ENCODE data around the gene RRM2. TPM values are rescaled to one million over a fixed set of nuclear protein-coding genes. Genes with fewer than 3 reads are reported as not detected.

The RRM2 gene
- total RNA-seq (2014; rRNA removed; shearing (Covaris generic)) (17.6 and 23.5 TPM in 2 replicates), polyA plus RNA-seq (2016; fragmentation: Nextera tagmentation; extraction: Ambion mirVana) (79.2 and 79.3 TPM in 2 replicates)

GRCh38 chr2:10122500-10123280, at the start of gene RRM2:
RRM2 (plus strand) TSS chr2:10122739; CDS start chr2:10122799, 60 bp downstream.
- Histone ChIP-seq H3K9me2 (ENCODE audit: insufficient read depth) (no peaks in the 10 kb centered on the region), H3K9me3 (ENCODE audit: low read depth) (no peaks in the 10 kb centered on the region), H3K4me1 (ENCODE audit: insufficient read depth) (peaks cover 29% of the 10 kb centered on the region), H3K4me3 (peak within 1 kb of the TSS; percentile 80), H2AFZ (peak within 1 kb of the TSS; percentile 65), H3K4me2 (ENCODE audit: unreplicated experiment) (peak within 1 kb of the TSS; percentile 93), H3K27ac (peak within 1 kb of the TSS; percentile 83), H4K20me1 (ENCODE audit: insufficient read depth) (no peaks in the 10 kb centered on the region), H3K79me2 (ENCODE audit: insufficient read depth) (peaks cover 6% of the 10 kb centered on the region; the same call in 1 of the 2 replicates), H3K9ac (peak within 1 kb of the TSS; percentile 79), H3K36me3 (ENCODE audit: low read depth) (no peaks in the 10 kb centered on the region), H3K27me3 (replicated peaks; ENCODE audit: insufficient read depth) (no peaks in the 10 kb centered on the region), H3F3A (ENCODE audit: insufficient read depth) (peaks cover 35% of the 10 kb centered on the region)
- TF ChIP-seq EZH2 (IDR thresholded peaks at IDR 0.05; ENCODE audit: insufficient read depth, poor library complexity, severe bottlenecking): no peak
- TF ChIP-seq EZH2phosphoT487 (IDR thresholded peaks at IDR 0.05; ENCODE audit: insufficient read depth, low read depth): no peak
- DNase-seq: peak; percentile 96
- in situ Hi-C loops (cut with MboI): loop anchor here (25.0 kb wide), 1 partner anchor 540 kb away; no protein-coding TSS in a partner anchor
- 1 to 2% methylated on average over 65 to 75 of the region's 81 CpGs for WGBS, 2 experiments (ENCODE audit: low coverage in 1 of 2, low lambda C conversion rate in 2 of 2, missing lambda C conversion rate in 2 of 2)

GRCh38 chr2:10073706-10074105, 48.8 kb upstream of the RRM2 start:
- in situ Hi-C loops (cut with MboI): loop anchor here (10.0 kb wide), 1 partner anchor 361 kb away; no protein-coding TSS in a partner anchor
- Histone ChIP-seq H4K20me1 (ENCODE audit: insufficient read depth) (no peaks in the 10 kb centered on the region), H3K79me2 (ENCODE audit: insufficient read depth) (no peaks in the 10 kb centered on the region), H3K4me1 (ENCODE audit: insufficient read depth) (peaks cover 4% of the 10 kb centered on the region; the same call in 1 of the 2 replicates), H3K36me3 (ENCODE audit: low read depth) (no peaks in the 10 kb centered on the region), H3K9me3 (ENCODE audit: low read depth) (no peaks in the 10 kb centered on the region), H2AFZ (no peak overlapping the region), H3K4me2 (ENCODE audit: unreplicated experiment) (no peak overlapping the region), H3K27me3 (replicated peaks; ENCODE audit: insufficient read depth) (no peaks in the 10 kb centered on the region), H3K4me3 (no peak overlapping the region), H3F3A (ENCODE audit: insufficient read depth) (peaks cover 4% of the 10 kb centered on the region; the same call in 1 of the 2 replicates), H3K27ac (no peak overlapping the region), H3K9me2 (ENCODE audit: insufficient read depth) (no peaks in the 10 kb centered on the region), H3K9ac (no peak overlapping the region)
- no peak for DNase-seq
- no peak for TF ChIP-seq EZH2 (IDR thresholded peaks at IDR 0.05; ENCODE audit: insufficient read depth, poor library complexity, severe bottlenecking)
- TF ChIP-seq EZH2phosphoT487 (IDR thresholded peaks at IDR 0.05; ENCODE audit: insufficient read depth, low read depth): no peak
- WGBS, 2 experiments (ENCODE audit: low coverage in 1 of 2, low lambda C conversion rate in 2 of 2, missing lambda C conversion rate in 2 of 2): 67 to 68% methylated on average over 8 of the region's 8 CpGs

- Histone ChIP-seq H3K4me2 (ENCODE audit: unreplicated experiment) (no peak overlapping the region), H4K20me1 (ENCODE audit: insufficient read depth) (no peaks in the 10 kb centered on the region), H3K27ac (no peak overlapping the region), H3F3A (ENCODE audit: insufficient read depth) (peaks cover 9% of the 10 kb centered on the region; the same call in 1 of the 2 replicates), H3K9me3 (ENCODE audit: low read depth) (no peaks in the 10 kb centered on the region), H3K4me3 (no peak overlapping the region), H3K79me2 (ENCODE audit: insufficient read depth) (no peaks in the 10 kb centered on the region), H3K36me3 (ENCODE audit: low read depth) (no peaks in the 10 kb centered on the region), H3K9ac (no peak overlapping the region), H3K4me1 (ENCODE audit: insufficient read depth) (peaks cover 7% of the 10 kb centered on the region; the same call in 1 of the 2 replicates), H2AFZ (no peak overlapping the region), H3K9me2 (ENCODE audit: insufficient read depth) (no peaks in the 10 kb centered on the region), H3K27me3 (replicated peaks; ENCODE audit: insufficient read depth) (no peaks in the 10 kb centered on the region)
- DNase-seq: no peak
- in situ Hi-C loops (cut with MboI): loop anchor here (10.0 kb wide), 1 partner anchor 360 kb away; no protein-coding TSS in a partner anchor
- TF ChIP-seq EZH2 (IDR thresholded peaks at IDR 0.05; ENCODE audit: insufficient read depth, poor library complexity, severe bottlenecking) (no peak), EZH2phosphoT487 (IDR thresholded peaks at IDR 0.05; ENCODE audit: insufficient read depth, low read depth) (no peak)
- 76 to 77% methylated on average over 13 of the region's 13 CpGs for WGBS, 2 experiments (ENCODE audit: low coverage in 1 of 2, low lambda C conversion rate in 2 of 2, missing lambda C conversion rate in 2 of 2)
Measured at GRCh38 chr2:10075101-10075500, 47.4 kb upstream of the RRM2 start.

GRCh38 chr2:10075571-10076209, 46.8 kb upstream of the RRM2 start:
- Histone ChIP-seq H3K4me3 (no peak overlapping the region), H3K27ac (no peak overlapping the region), H3K9ac (no peak overlapping the region), H2AFZ (no peak overlapping the region), H3K36me3 (ENCODE audit: low read depth) (no peaks in the 10 kb centered on the region), H3K79me2 (ENCODE audit: insufficient read depth) (no peaks in the 10 kb centered on the region), H3K4me1 (ENCODE audit: insufficient read depth) (peaks cover 7% of the 10 kb centered on the region; the same call in 1 of the 2 replicates), H3K9me2 (ENCODE audit: insufficient read depth) (no peaks in the 10 kb centered on the region), H3F3A (ENCODE audit: insufficient read depth) (peaks cover 9% of the 10 kb centered on the region; the same call in 1 of the 2 replicates), H3K4me2 (ENCODE audit: unreplicated experiment) (no peak overlapping the region), H4K20me1 (ENCODE audit: insufficient read depth) (no peaks in the 10 kb centered on the region), H3K9me3 (ENCODE audit: low read depth) (no peaks in the 10 kb centered on the region), H3K27me3 (replicated peaks; ENCODE audit: insufficient read depth) (no peaks in the 10 kb centered on the region)
- no peak for TF ChIP-seq EZH2phosphoT487 (IDR thresholded peaks at IDR 0.05; ENCODE audit: insufficient read depth, low read depth)
- no peak for TF ChIP-seq EZH2 (IDR thresholded peaks at IDR 0.05; ENCODE audit: insufficient read depth, poor library complexity, severe bottlenecking)
- no peak for DNase-seq
- in situ Hi-C loops (cut with MboI): loop anchor here (10.0 kb wide), 1 partner anchor 359 kb away; no protein-coding TSS in a partner anchor
- 82 to 86% methylated on average over 9 of the region's 9 CpGs for WGBS, 2 experiments (ENCODE audit: low coverage in 1 of 2, low lambda C conversion rate in 2 of 2, missing lambda C conversion rate in 2 of 2)

All from GM23248 (cell line).